GM12892 (cell line): ENCODE measurements around the gene NCK2.

Experiments used
- DNase-seq: peaks from one replicate; pipeline ENCODE4 v3.0.0; 2011; ENCODE audit not compliant: insufficient read length
- FAIRE-seq: peaks from 2 replicates; lab custom pipeline; 2011; peaks lifted over from hg19 to GRCh38; lab: Jason Lieb, UNC
- POLR2A ChIP-seq: IDR thresholded peaks from 2 replicates; pipeline ENCODE4 v1.6.1; 2011; ENCODE audit warnings: low read depth, low read length, control low read depth
- POLR2AphosphoS5 ChIP-seq: IDR thresholded peaks from 2 replicates; pipeline ENCODE4 v1.6.1; 2011; ENCODE audit warnings: low read depth, low read length, control low read depth
- TAF1 ChIP-seq: IDR thresholded peaks from 2 replicates; pipeline ENCODE4 v1.6.1; 2011; ENCODE audit warnings: low read depth, mild to moderate bottlenecking, control low read depth, low read length, borderline replicate concordance

Gene NCK2

DNA sequence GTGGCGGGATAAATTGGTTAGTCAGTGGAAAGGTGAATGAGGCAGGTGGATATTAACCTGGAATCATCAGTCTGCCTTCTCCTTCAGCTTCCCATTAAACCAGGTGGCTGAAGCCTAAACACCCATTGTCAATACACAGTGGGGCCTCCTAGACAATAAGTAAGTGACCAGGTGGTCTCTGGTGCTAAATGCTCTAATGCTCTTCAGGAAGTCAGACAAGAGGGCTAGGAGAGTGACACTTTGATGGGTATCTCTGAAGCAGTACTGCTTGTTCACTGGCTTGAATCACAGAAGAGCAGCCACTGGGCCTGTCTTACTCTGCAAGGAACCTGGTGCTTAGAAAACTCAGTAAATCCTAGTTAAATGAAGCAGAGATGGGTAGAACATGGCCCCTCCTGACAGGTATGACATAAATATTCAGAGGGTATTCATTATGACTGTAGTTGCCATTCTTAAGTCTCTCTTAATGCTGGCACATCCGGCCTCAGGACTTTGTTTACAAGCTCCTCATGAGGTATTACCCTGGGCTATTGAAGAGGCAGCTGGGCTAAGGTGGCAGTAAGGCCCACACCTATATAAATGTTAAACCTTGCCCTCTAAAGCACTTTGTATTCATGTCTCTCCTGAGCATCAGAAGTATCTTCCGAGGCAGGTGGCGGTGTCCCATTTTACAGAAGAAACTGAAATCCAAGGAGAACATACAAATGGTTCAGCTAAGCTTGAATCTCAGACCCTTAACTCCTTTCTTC lies 104.9 kb downstream of the NCK2 start:
- TF ChIP-seq POLR2AphosphoS5 = no peak
- no peak for TF ChIP-seq POLR2A
- no peak for TF ChIP-seq TAF1
- DNase-seq = no peak
- no peak for FAIRE-seq

- FAIRE-seq (no peak), DNase-seq (no peak)
- no peak for TF ChIP-seq POLR2AphosphoS5
- no peak for TF ChIP-seq POLR2A
- TF ChIP-seq TAF1 = no peak
These were observed 107.4 kb downstream of the NCK2 start for GRCh38 chr2:105852066-105852465.

GRCh38 chr2:105853354-105854088 lies 108.8 kb downstream of the NCK2 start:
- no peak for DNase-seq
- no peak for FAIRE-seq
- no peak for TF ChIP-seq POLR2AphosphoS5
- no peak for TF ChIP-seq POLR2A
- TF ChIP-seq TAF1 = no peak

- no peak for FAIRE-seq
These were observed 110.3 kb downstream of the NCK2 start for GRCh38 chr2:105854972-105855371.

GRCh38 chr2:105856581-105856980 lies 111.9 kb downstream of the NCK2 start:
- FAIRE-seq = no peak
- no peak for DNase-seq
- TF ChIP-seq POLR2AphosphoS5 = no peak
- no peak for TF ChIP-seq POLR2A
- TF ChIP-seq TAF1 = no peak

More at GRCh38 chr2:105854972-105855371, 110.3 kb downstream of the NCK2 start:
- TF ChIP-seq POLR2A (no peak), TAF1 (no peak), POLR2AphosphoS5 (no peak)
- DNase-seq = no peak

DNA sequence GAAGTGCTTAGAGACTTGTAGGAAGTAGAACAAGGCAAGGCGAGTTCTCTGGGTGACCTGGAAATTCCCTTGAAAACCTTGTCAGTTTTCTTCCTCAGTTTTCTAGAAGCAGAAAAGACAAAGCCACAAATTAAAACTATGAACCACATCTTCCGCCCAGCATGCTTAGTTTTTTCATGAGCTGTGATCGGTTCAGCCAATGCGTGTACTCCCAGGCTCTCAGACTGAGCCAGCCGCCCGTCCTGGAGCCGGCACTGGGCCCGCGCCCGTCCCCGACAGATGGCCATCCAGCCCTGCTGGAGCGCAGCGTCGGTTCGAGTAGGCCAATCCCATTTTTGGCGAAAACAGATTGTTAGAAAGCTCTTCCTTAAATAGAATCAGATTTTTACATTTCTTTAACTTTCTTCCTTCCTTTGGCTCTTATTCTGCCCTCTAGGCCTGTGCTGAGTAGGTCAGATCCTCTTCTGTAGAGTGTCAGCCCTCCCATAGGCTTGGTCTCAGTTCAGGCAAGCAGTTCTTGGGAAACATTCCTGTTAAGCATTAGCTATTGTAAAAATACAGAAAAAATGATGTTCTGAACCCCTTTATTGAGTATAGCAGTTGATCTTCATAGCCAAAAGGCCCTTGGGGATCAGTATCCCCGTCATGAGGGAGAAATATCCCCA lies 112.5 kb downstream of the NCK2 start:
- no peak for DNase-seq
- TF ChIP-seq TAF1 (no peak), POLR2A (no peak), POLR2AphosphoS5 (no peak)
- FAIRE-seq = no peak

GRCh38 chr2:105858868-105859693 lies 114.4 kb downstream of the NCK2 start:
- DNase-seq = no peak
- FAIRE-seq = no peak

GRCh38 chr2:105859694-105859951 lies 114.9 kb downstream of the NCK2 start:
- TF ChIP-seq POLR2AphosphoS5 = no peak
- no peak for TF ChIP-seq POLR2A
- TF ChIP-seq TAF1 = no peak
- DNase-seq (no peak), FAIRE-seq (no peak)

More at GRCh38 chr2:105858868-105859693, 114.4 kb downstream of the NCK2 start:
- TF ChIP-seq POLR2A (no peak), POLR2AphosphoS5 (no peak), TAF1 (no peak)

- no peak for DNase-seq
- no peak for FAIRE-seq
- TF ChIP-seq TAF1 = no peak
- no peak for TF ChIP-seq POLR2A
- TF ChIP-seq POLR2AphosphoS5 = no peak
These were observed 115.9 kb downstream of the NCK2 start for GRCh38 chr2:105860567-105860966.

GRCh38 chr2:105861200-105861599 lies 116.5 kb downstream of the NCK2 start:
- DNase-seq = no peak
- FAIRE-seq = no peak
- TF ChIP-seq TAF1 (no peak), POLR2AphosphoS5 (no peak), POLR2A (no peak)

DNA sequence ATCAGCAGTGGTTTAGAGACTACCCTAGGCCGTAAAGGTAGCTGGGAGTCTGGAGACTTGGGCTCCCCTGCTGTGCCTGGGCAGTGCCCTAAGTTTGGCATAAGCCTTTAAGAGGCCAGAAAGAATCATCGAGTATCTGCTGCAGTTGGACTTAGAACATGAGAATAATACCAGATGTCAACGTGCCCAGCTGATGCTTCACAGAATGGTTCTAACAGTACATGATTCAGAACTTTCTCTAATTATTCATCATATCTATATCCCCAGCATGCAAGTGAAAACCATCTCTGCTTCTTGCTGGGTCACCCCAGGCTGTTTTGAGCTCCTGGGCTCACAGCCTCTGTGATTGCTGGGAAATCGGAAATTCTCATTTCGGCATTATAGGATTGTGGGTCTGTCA lies 118.1 kb downstream of the NCK2 start:
- TF ChIP-seq TAF1 = no peak
- no peak for TF ChIP-seq POLR2A
- TF ChIP-seq POLR2AphosphoS5 = no peak
- FAIRE-seq = no peak
- DNase-seq = no peak

DNA sequence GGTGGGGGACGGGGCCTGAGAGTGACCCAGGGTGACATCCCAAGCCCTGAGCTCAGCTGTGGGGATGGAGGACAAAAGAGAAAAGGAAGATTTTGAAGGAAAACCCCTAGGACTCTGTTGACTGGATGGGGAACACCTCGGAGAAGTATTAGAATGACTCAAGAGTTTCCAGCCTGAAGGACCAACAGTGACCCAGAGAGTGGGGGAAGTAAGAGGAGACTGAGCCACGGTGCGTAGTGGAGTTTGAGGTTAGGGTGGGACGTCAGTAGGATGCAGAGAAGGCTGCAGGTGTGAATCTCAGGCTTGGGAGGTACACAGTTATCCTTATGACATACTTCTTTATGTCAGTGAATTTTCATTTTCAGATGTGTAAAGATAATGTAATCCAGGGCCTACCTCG lies 119.5 kb downstream of the NCK2 start:
- no peak for TF ChIP-seq POLR2AphosphoS5
- no peak for TF ChIP-seq TAF1
- no peak for TF ChIP-seq POLR2A
- FAIRE-seq = no peak
- DNase-seq = no peak
